ENCODE results near the gene WNT5A.

Gene WNT5A

DNA sequence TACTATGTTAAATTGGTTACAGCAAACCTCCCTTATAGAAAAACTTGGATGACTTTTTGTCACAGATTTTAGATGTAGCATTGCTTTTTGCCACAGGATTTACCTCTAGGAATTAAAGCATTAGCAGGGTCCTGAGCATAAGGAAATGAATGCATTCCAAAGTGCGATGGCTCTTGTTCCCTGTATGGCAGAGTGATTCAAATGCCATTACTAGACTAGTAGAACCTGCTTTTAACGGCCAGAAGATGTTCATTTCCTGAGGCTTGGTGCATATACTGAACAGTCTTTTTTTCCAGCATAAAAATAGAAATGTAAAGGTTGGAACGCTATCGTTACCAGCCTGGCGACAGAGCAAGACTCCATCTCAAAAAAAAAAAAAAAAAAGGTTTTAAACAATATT lies 59.4 kb downstream of the WNT5A start:
- CTCF ChIA-PET, result no interaction called here
- H3K4me1 ChIP-seq (ENCODE audit: control insufficient read depth, insufficient read depth, low read length), result no peaks in the 10 kb centered on the region
- no peak for TF ChIP-seq GFI1B (tag by site-specific recombination; IDR thresholded peaks at IDR 0.05)
- TF ChIP-seq HOXA7 (CRISPR knock-in tag; IDR thresholded peaks at IDR 0.05; ENCODE audit: borderline replicate concordance), result no peak
- no peak for TF ChIP-seq ZNF843 (tag by site-specific recombination; IDR thresholded peaks at IDR 0.05)
- no peak for TF ChIP-seq ZNF645 (tag by site-specific recombination; IDR thresholded peaks at IDR 0.05)
- TF ChIP-seq, protein P1, sequence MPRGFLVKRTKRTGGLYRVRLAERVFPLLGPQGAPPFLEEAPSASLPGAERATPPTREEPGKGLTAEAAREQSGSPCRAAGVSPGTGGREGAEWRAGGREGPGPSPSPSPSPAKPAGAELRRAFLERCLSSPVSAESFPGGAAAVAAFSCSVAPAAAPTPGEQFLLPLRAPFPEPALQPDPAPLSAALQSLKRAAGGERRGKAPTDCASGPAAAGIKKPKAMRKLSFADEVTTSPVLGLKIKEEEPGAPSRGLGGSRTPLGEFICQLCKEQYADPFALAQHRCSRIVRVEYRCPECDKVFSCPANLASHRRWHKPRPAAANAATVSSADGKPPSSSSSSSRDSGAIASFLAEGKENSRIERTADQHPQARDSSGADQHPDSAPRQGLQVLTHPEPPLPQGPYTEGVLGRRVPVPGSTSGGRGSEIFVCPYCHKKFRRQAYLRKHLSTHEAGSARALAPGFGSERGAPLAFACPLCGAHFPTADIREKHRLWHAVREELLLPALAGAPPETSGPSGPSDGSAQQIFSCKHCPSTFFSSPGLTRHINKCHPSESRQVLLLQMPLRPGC (tag by site-specific recombination; IDR thresholded peaks at IDR 0.05), result no peak
- TF ChIP-seq, protein P2, sequence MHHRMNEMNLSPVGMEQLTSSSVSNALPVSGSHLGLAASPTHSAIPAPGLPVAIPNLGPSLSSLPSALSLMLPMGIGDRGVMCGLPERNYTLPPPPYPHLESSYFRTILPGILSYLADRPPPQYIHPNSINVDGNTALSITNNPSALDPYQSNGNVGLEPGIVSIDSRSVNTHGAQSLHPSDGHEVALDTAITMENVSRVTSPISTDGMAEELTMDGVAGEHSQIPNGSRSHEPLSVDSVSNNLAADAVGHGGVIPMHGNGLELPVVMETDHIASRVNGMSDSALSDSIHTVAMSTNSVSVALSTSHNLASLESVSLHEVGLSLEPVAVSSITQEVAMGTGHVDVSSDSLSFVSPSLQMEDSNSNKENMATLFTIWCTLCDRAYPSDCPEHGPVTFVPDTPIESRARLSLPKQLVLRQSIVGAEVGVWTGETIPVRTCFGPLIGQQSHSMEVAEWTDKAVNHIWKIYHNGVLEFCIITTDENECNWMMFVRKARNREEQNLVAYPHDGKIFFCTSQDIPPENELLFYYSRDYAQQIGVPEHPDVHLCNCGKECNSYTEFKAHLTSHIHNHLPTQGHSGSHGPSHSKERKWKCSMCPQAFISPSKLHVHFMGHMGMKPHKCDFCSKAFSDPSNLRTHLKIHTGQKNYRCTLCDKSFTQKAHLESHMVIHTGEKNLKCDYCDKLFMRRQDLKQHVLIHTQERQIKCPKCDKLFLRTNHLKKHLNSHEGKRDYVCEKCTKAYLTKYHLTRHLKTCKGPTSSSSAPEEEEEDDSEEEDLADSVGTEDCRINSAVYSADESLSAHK (tag by site-specific recombination; IDR thresholded peaks at IDR 0.05), result no peak
- TF ChIP-seq ZNF580 (tag by site-specific recombination; IDR thresholded peaks at IDR 0.05), result no peak
- TF ChIP-seq ZNF792 (tag by site-specific recombination; IDR thresholded peaks at IDR 0.05), result no peak
- H3K4me3 ChIP-seq (ENCODE audit: low read depth, low read length), result no peak overlapping the region
- H3K9me3 ChIP-seq (ENCODE audit: control insufficient read depth, insufficient read depth, low read depth, low read length), result no peaks in the 10 kb centered on the region
- H3K27ac ChIP-seq (ENCODE audit: extremely low read depth, low read depth, low read length), result no peak overlapping the region
- H3K36me3 ChIP-seq (ENCODE audit: control insufficient read depth in 2 of 2, insufficient read depth in 1 of 2, low read length in 2 of 2), result no peaks in the 10 kb centered on the region
- POLR2A ChIA-PET, result no interaction called here

DNA sequence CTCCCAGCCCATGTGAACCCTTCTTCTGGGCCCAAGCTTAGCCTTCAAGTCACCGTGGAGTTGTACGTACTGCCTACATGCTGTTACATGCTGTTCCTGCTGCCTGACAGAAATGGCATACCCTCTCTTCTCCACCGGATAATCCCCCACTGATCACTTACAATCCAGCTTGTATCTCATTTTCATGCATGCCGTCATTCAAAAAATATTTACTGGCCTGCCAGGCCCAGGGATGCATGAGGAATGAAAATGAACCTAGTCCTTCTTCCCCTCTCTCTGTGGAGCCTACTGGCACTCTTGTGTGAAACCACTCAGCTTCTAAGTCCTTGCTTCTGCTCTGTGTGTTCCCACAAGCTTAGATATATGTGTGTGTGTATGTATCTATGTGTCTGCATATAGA lies 60.6 kb downstream of the WNT5A start:
- no peak overlapping the region for H3K27ac ChIP-seq (ENCODE audit: extremely low read depth, low read depth, low read length)
- H3K4me1 ChIP-seq (ENCODE audit: control insufficient read depth, insufficient read depth, low read length), result no peaks in the 10 kb centered on the region
- ChIA-PET POLR2A (no interaction called here), CTCF (no interaction called here)
- H3K9me3 ChIP-seq (ENCODE audit: control insufficient read depth, insufficient read depth, low read depth, low read length), result no peaks in the 10 kb centered on the region
- H3K4me3 ChIP-seq (ENCODE audit: low read depth, low read length), result no peak overlapping the region
- TF ChIP-seq KLF10 (tag by site-specific recombination; IDR thresholded peaks at IDR 0.05) (no peak), ZFP37 (tag by site-specific recombination; IDR thresholded peaks at IDR 0.05) (no peak), ZBTB20 (tag by site-specific recombination; IDR thresholded peaks at IDR 0.05) (no peak)
- no peaks in the 10 kb centered on the region for H3K36me3 ChIP-seq (ENCODE audit: control insufficient read depth in 2 of 2, insufficient read depth in 1 of 2, low read length in 2 of 2)

DNA sequence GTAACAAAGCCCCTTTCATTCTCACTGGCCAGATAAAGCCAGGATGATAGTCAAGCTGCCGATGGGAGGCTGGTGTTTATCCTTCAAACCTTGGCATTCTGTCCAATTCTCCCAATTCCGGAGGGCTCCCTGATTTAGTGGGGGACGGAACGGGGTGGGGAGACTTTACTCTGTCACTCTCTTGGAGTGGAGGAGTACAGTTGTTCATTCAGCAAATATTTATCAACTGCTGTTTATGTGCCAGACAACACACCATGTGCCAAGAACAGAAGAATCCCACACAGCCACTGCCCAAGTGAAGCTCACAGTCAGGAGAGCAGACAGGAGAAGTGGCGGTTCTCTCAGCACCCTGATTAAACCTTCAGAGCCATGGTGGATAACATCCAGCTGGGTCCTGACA lies 63.3 kb downstream of the WNT5A start:
- TF ChIP-seq ZNF302 (tag by site-specific recombination; IDR thresholded peaks at IDR 0.05; ENCODE audit: low read depth), result no peak
- no peak for TF ChIP-seq ZNF747 (tag by site-specific recombination; IDR thresholded peaks at IDR 0.05)
- TF ChIP-seq PRDM10 (tag by site-specific recombination; IDR thresholded peaks at IDR 0.05), result no peak
- Histone ChIP-seq H3K4me3 (ENCODE audit: low read depth, low read length) (no peak overlapping the region), H3K27ac (ENCODE audit: extremely low read depth, low read depth, low read length) (no peak overlapping the region), H3K9me3 (ENCODE audit: control insufficient read depth, insufficient read depth, low read depth, low read length) (no peaks in the 10 kb centered on the region), H3K36me3 (ENCODE audit: control insufficient read depth in 2 of 2, insufficient read depth in 1 of 2, low read length in 2 of 2) (no peaks in the 10 kb centered on the region; a peak in 1 of 3 replicates), H3K4me1 (ENCODE audit: control insufficient read depth, insufficient read depth, low read length) (no peaks in the 10 kb centered on the region)
- ChIA-PET CTCF (no interaction called here), POLR2A (no interaction called here)

Measured in HEK293 (cell line).